GM18951 (cell line): ENCODE results near the gene DSTYK.

Source experiments
- POLR2A ChIP-seq: IDR thresholded peaks from 4 replicates; pipeline ENCODE4 v1.6.1; 2011; ENCODE audit warnings: mild to moderate bottlenecking; ENCODE audit not compliant: insufficient read length, insufficient read depth; ENCODE audit errors: extremely low read depth
- in situ Hi-C: fragments of 300-500 bp; cut with MboI; formaldehyde crosslinking; loops from one replicate; pipeline ENCODE4 v1.12.0; 2022; ENCODE audit warnings: low sequenced_read_pairs, mixed read lengths, inconsistent platforms; ENCODE audit not compliant: unreplicated experiment

Gene DSTYK

GRCh38 chr1:205211169-205211838, at the start of gene DSTYK:
Gene DSTYK (minus strand): TSS chr1:205211702. CDS start chr1:205211535, 167 bp downstream.
- TF ChIP-seq POLR2A = peak; percentile 48
- in situ Hi-C loops = no loop called here

- in situ Hi-C loops = loop anchor here (10.0 kb wide), 1 partner anchor 285 kb away; no protein-coding TSS in a partner anchor
- TF ChIP-seq POLR2A = no peak
These were observed 48.5 kb upstream of the DSTYK start for GRCh38 chr1:205259998-205260397.

GRCh38 chr1:205259324-205259832, 47.9 kb upstream of the DSTYK start:
- no peak for TF ChIP-seq POLR2A
- in situ Hi-C loops = loop anchor here (10.0 kb wide), 1 partner anchor 285 kb away; no protein-coding TSS in a partner anchor

- in situ Hi-C loops = loop anchor here (10.0 kb wide), 1 partner anchor 284 kb away; no protein-coding TSS in a partner anchor
- TF ChIP-seq POLR2A = no peak
These were observed 47.2 kb upstream of the DSTYK start for GRCh38 chr1:205258719-205259118.

- no peak for TF ChIP-seq POLR2A
- in situ Hi-C loops = loop anchor here (10.0 kb wide), 1 partner anchor 283 kb away; no protein-coding TSS in a partner anchor
These were observed 46.8 kb upstream of the DSTYK start for GRCh38 chr1:205258261-205258691.

- TF ChIP-seq POLR2A = no peak
- in situ Hi-C loops = loop anchor here (10.0 kb wide), 1 partner anchor 283 kb away; no protein-coding TSS in a partner anchor
These were observed 46.2 kb upstream of the DSTYK start for GRCh38 chr1:205257735-205258134.

- in situ Hi-C loops = loop anchor here (10.0 kb wide), 1 partner anchor 282 kb away; no protein-coding TSS in a partner anchor
- no peak for TF ChIP-seq POLR2A
These were observed 45.6 kb upstream of the DSTYK start for GRCh38 chr1:205256951-205257625.

GRCh38 chr1:205255941-205256780, 44.7 kb upstream of the DSTYK start:
- TF ChIP-seq POLR2A = no peak
- in situ Hi-C loops = loop anchor here (10.0 kb wide), 1 partner anchor 281 kb away; no protein-coding TSS in a partner anchor

- in situ Hi-C loops = loop anchor here (10.0 kb wide), 1 partner anchor 277 kb away; no protein-coding TSS in a partner anchor
- no peak for TF ChIP-seq POLR2A
These were observed 40.1 kb upstream of the DSTYK start for GRCh38 chr1:205251576-205251975.

GRCh38 chr1:205250699-205251098, 39.2 kb upstream of the DSTYK start:
- TF ChIP-seq POLR2A = no peak
- in situ Hi-C loops = loop anchor here (10.0 kb wide), 1 partner anchor 276 kb away; no protein-coding TSS in a partner anchor

GRCh38 chr1:205249651-205250050, 38.1 kb upstream of the DSTYK start:
- in situ Hi-C loops = loop anchor here (10.0 kb wide), 1 partner anchor 275 kb away; no protein-coding TSS in a partner anchor
- no peak for TF ChIP-seq POLR2A

- no peak for TF ChIP-seq POLR2A
- in situ Hi-C loops = no loop called here
These were observed 37.5 kb upstream of the DSTYK start for GRCh38 chr1:205248793-205249601.
